ENCODE results near the gene FGFBP2.
"Not testable (repeated sequence)": the region's sequence is repeated elsewhere in the genome, so short reads cannot be mapped to it uniquely, and the experiment has no call there.

Gene FGFBP2

GRCh38 chr4:15926486-15926885 lies 36.5 kb downstream of the FGFBP2 start:
- DNase-seq: no peak

- DNase-seq: no peak
Observed at GRCh38 chr4:15925830-15926229, 37.1 kb downstream of the FGFBP2 start.

- no peak for DNase-seq
Observed at GRCh38 chr4:15921592-15921932, 41.4 kb downstream of the FGFBP2 start.

GRCh38 chr4:15920723-15921591 lies 42.0 kb downstream of the FGFBP2 start:
- DNase-seq: peak; percentile 12

- DNase-seq: no peak
Observed at GRCh38 chr4:15918484-15919129, 44.4 kb downstream of the FGFBP2 start.

- no peak for DNase-seq
Observed at GRCh38 chr4:15917297-15917696, 45.7 kb downstream of the FGFBP2 start.

GRCh38 chr4:15916358-15916757 lies 46.6 kb downstream of the FGFBP2 start:
- not testable (repeated sequence) for DNase-seq

- no peak for DNase-seq
Observed at GRCh38 chr4:15914736-15915135, 48.2 kb downstream of the FGFBP2 start.

GRCh38 chr4:15914291-15914690 lies 48.7 kb downstream of the FGFBP2 start:
- no peak for DNase-seq

GRCh38 chr4:15913631-15913970 lies 49.4 kb downstream of the FGFBP2 start:
- DNase-seq: no peak

- no peak for DNase-seq
Observed at GRCh38 chr4:15912961-15913630, 49.9 kb downstream of the FGFBP2 start.

- DNase-seq: no peak
Observed at GRCh38 chr4:15912236-15912635, 50.7 kb downstream of the FGFBP2 start.
